ENCODE measurements around the gene PITPNM1.

DNA sequence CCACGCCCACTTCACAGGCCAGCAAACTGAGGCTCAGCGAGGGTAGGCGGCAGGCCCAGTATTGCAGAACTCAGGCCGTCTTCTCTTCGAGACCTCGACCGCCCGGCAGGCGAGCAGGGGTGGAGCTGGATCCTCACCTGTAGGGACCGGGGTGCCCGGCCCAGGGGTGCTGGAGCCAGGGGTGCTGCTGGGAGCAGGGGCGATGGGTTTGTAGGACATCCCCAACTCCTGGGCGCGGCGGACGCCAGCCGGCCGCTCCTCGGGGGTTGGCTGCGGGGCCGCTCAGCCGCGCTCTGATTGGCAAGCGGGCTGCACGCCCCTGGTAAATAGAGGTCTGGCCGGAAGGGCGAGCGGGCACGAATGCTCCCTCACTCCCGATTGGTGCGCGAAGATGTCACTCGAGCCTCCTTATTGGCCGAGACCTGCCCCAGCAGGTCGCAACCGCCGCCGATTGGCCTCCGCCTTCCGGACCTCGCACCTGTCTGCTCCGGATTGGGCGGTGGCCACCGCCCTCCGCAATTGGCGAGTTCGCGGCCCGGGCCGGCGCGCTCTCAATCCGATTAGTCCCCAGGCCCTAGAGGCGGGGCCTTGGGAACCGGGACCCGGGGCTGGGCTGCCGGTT is 2.8 kb upstream of the PITPNM1 start, which contains the start of gene CDK2AP2:
- TF ChIP-seq, protein P1, sequence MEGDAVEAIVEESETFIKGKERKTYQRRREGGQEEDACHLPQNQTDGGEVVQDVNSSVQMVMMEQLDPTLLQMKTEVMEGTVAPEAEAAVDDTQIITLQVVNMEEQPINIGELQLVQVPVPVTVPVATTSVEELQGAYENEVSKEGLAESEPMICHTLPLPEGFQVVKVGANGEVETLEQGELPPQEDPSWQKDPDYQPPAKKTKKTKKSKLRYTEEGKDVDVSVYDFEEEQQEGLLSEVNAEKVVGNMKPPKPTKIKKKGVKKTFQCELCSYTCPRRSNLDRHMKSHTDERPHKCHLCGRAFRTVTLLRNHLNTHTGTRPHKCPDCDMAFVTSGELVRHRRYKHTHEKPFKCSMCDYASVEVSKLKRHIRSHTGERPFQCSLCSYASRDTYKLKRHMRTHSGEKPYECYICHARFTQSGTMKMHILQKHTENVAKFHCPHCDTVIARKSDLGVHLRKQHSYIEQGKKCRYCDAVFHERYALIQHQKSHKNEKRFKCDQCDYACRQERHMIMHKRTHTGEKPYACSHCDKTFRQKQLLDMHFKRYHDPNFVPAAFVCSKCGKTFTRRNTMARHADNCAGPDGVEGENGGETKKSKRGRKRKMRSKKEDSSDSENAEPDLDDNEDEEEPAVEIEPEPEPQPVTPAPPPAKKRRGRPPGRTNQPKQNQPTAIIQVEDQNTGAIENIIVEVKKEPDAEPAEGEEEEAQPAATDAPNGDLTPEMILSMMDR (IDR thresholded peaks at IDR 0.05): no peak
- TF ChIP-seq POLR2A (IDR thresholded peaks at IDR 0.05): peak; percentile 95
